HepG2 (cell line): ENCODE data around the gene LSM14B. TPM values are rescaled to one million over a fixed set of nuclear protein-coding genes. Genes with fewer than 3 reads are reported as not detected.

Source experiments
- CSRNP1 ChIP-seq: sonication (generic); formaldehyde crosslinking; IDR thresholded peaks from 2 replicates; pipeline ENCODE4 v1.8.1; 2023; ENCODE audit warnings: mild to moderate bottlenecking, missing genetic modification reagents
- DPF2 ChIP-seq: sonication (generic); formaldehyde crosslinking; IDR thresholded peaks from 2 replicates; pipeline ENCODE4 v1.4.0; 2020; ENCODE audit warnings: mild to moderate bottlenecking, low read depth, missing genetic modification reagents, borderline replicate concordance
- EP300 ChIP-seq, 3 experiments: sonication (generic) in 1 of 3; formaldehyde crosslinking in 1 of 3; IDR thresholded peaks; 2 replicates each; pipeline versions ENCODE4 v1.5.1 to v1.6.1; 2011 to 2020; ENCODE audit warnings: low read depth in 2 of 3, low read length in 2 of 3, borderline replicate concordance in 1 of 3, improper control_type of control experiment in 1 of 3, mild to moderate bottlenecking in 1 of 3, missing genetic modification reagents in 1 of 3, moderate library complexity in 1 of 3
- FIP1L1 ChIP-seq: fragments of 200-400 bp; formaldehyde crosslinking; IDR thresholded peaks from 2 replicates; pipeline ENCODE4 v1.6.1; 2018; ENCODE audit warnings: low read depth, mild to moderate bottlenecking, low read length, moderate library complexity, borderline replicate concordance; ENCODE audit not compliant: insufficient read depth
- HNRNPL ChIP-seq: fragments of 200-400 bp; formaldehyde crosslinking; IDR thresholded peaks from 2 replicates; pipeline ENCODE4 v1.6.1; 2017; ENCODE audit warnings: mild to moderate bottlenecking, low read depth, low read length
- KDM5A ChIP-seq: fragments of 200-600 bp; sonication (generic); IDR thresholded peaks from 2 replicates; pipeline ENCODE4 v1.7.0; 2018; ENCODE audit warnings: antibody characterized with exemption, mild to moderate bottlenecking, low read length, borderline replicate concordance
- MLX ChIP-seq: IDR thresholded peaks from 2 replicates; pipeline ENCODE4 v1.6.1; 2016
- POGK ChIP-seq: sonication (generic); formaldehyde crosslinking; conservative IDR thresholded peaks from 2 replicates; pipeline ENCODE4 v1.8.0; 2022; ENCODE audit warnings: mild to moderate bottlenecking, moderate library complexity, missing genetic modification reagents
- RBM39 ChIP-seq: fragments of 200-400 bp; formaldehyde crosslinking; IDR thresholded peaks from one replicate; pipeline ENCODE4 v1.6.1; 2018; ENCODE audit warnings: antibody characterized with exemption, mild to moderate bottlenecking, low read depth, low read length; ENCODE audit not compliant: poor library complexity, severe bottlenecking
- ZBTB7B ChIP-seq: sonication (generic); formaldehyde crosslinking; IDR thresholded peaks from 2 replicates; pipeline ENCODE4 v1.4.0; 2020; ENCODE audit warnings: missing genetic modification reagents
- ZEB1 ChIP-seq: IDR thresholded peaks from 2 replicates; pipeline ENCODE4 v1.6.1; 2012; ENCODE audit warnings: mild to moderate bottlenecking, low read depth, inconsistent platforms; ENCODE audit not compliant: insufficient replicate concordance
- ZFP36 ChIP-seq: fragments of 150-350 bp; IDR thresholded peaks from 2 replicates; pipeline ENCODE4 v1.6.1; 2018; ENCODE audit warnings: borderline replicate concordance, low read length, low read depth; ENCODE audit not compliant: partially characterized antibody
- ZFP62 ChIP-seq: sonication (generic); formaldehyde crosslinking; IDR thresholded peaks from 2 replicates; pipeline ENCODE4 v1.4.0; 2020; ENCODE audit warnings: missing genetic modification reagents
- ZNF260 ChIP-seq: sonication (generic); formaldehyde crosslinking; IDR thresholded peaks from 2 replicates; pipeline ENCODE4 v1.4.0; 2020; ENCODE audit warnings: missing genetic modification reagents, low read depth, mild to moderate bottlenecking, borderline replicate concordance
- ZNF33A ChIP-seq: sonication (generic); formaldehyde crosslinking; IDR thresholded peaks from 2 replicates; pipeline ENCODE4 v1.5.1; 2020; ENCODE audit warnings: missing genetic modification reagents, mild to moderate bottlenecking, moderate library complexity, borderline replicate concordance
- ZNF362 ChIP-seq: sonication (generic); formaldehyde crosslinking; IDR thresholded peaks from 2 replicates; pipeline ENCODE4 v1.4.0; 2020; ENCODE audit warnings: missing genetic modification reagents, mild to moderate bottlenecking, borderline replicate concordance
- ZNF576 ChIP-seq: sonication (generic); formaldehyde crosslinking; IDR thresholded peaks from 2 replicates; pipeline ENCODE4 v1.4.0; 2020; ENCODE audit warnings: mild to moderate bottlenecking, missing genetic modification reagents
- ZNF710 ChIP-seq: sonication (generic); formaldehyde crosslinking; IDR thresholded peaks from 2 replicates; pipeline ENCODE4 v1.5.0; 2020; ENCODE audit warnings: mild to moderate bottlenecking, missing genetic modification reagents, borderline replicate concordance
- ZNF773 ChIP-seq: sonication (generic); formaldehyde crosslinking; IDR thresholded peaks from 2 replicates; pipeline ENCODE4 v1.4.0; 2020; ENCODE audit warnings: missing genetic modification reagents, borderline replicate concordance
- polyA plus RNA-seq, 8 experiments: library from polyadenylated mRNA; depleted of rRNA in 3 of 8; stranded (reverse) in 7 of 8; unstranded in 1 of 8; fragments of >200 nt; fragmentation: Illumina TruSeq in 4 of 8; extraction: Trizol in 4 of 8; gene quantifications; 2 replicates each; pipeline versions ENCODE4 v1.2.1 to v1.2.3, GENCODE V29; 2011 to 2016; ENCODE audit warnings: low read depth in 4 of 8, missing spikeins in 1 of 8, mixed read lengths in 1 of 8; ENCODE audit not compliant: insufficient read depth in 1 of 8
- total RNA-seq, 5 experiments: library from RNA; depleted of rRNA; stranded (reverse); fragments of >200 nt; fragmentation: Illumina TruSeq; extraction: Trizol; gene quantifications; 2 replicates each; pipeline ENCODE4 v1.2.3, GENCODE V29; 2016; ENCODE audit warnings: low read depth in 1 of 5

LSM14B gene
- total and polyA plus RNA-seq, 2 of the 13 experiments (the other 11 are each of a cell fraction or from before 2014, with no cell fraction given) = 43.3 to 79.2 TPM

GRCh38 chr20:62146019-62146755, 23.9 kb downstream of the LSM14B start (continued):
- TF ChIP-seq ZNF710 (CRISPR knock-in tag) (peak; percentile 59; the same call in 1 of the 2 replicates), ZNF362 (CRISPR knock-in tag) (peak; percentile 93), ZBTB7B (peak; percentile 51), ZFP62 (CRISPR knock-in tag) (no peak), DPF2 (CRISPR knock-in tag) (no peak), ZNF773 (no peak), KDM5A (no peak), ZFP36 (no peak), MLX (CRISPR knock-in tag) (peak; percentile 81), CSRNP1 (CRISPR knock-in tag) (peak; percentile 47; the same call in 1 of the 2 replicates), RBM39 (peak; percentile 47), ZNF260 (CRISPR knock-in tag) (no peak), ZNF33A (CRISPR knock-in tag) (no peak), FIP1L1 (no peak), EP300 (IDR thresholded peaks at IDR 0.05; ENCODE audit: low read depth in 2 of 2, low read length in 2 of 2) (peak in 1 of 2 experiments; percentile 62; a peak in 1 of 4 replicates), EP300 (CRISPR knock-in tag; IDR thresholded peaks at IDR 0.05; ENCODE audit: borderline replicate concordance) (peak; percentile 46; the same call in 1 of the 2 replicates), POGK (CRISPR knock-in tag) (peak; percentile 74), ZEB1 (peak; percentile 97), ZNF576 (CRISPR knock-in tag) (no peak), HNRNPL (no peak)
